WERI-Rb-1 (cell line): ENCODE data around the gene DCST1.

ENCODE experiments used
- DNase-seq: peaks from one replicate; pipeline ENCODE4 v3.0.0-alpha.2; 2020
- H3K27ac ChIP-seq: fragments of 250-450 bp; sonication (Bioruptor Pico); 2 replicates; pipeline ENCODE4 v1.5.1; 2020; ENCODE audit warnings: mild to moderate bottlenecking, moderate library complexity
- H3K27me3 ChIP-seq: fragments of 250-450 bp; sonication (Bioruptor Pico); 2 replicates; pipeline ENCODE4 v1.5.1; 2021; ENCODE audit warnings: mild to moderate bottlenecking, low read depth, moderate library complexity; ENCODE audit not compliant: insufficient read depth, severe bottlenecking
- H3K36me3 ChIP-seq: fragments of 250-450 bp; sonication (Bioruptor Pico); 2 replicates; pipeline ENCODE4 v1.5.1; 2020; ENCODE audit warnings: mild to moderate bottlenecking, moderate library complexity
- H3K4me3 ChIP-seq: 2 replicates; pipeline ENCODE4 v1.5.1; 2011; ENCODE audit warnings: low read depth, mild to moderate bottlenecking, control low read depth, low read length
- H3K9me3 ChIP-seq: fragments of 250-450 bp; sonication (Bioruptor Pico); 2 replicates; pipeline ENCODE4 v1.5.1; 2021; ENCODE audit warnings: mild to moderate bottlenecking, moderate library complexity; ENCODE audit not compliant: severe bottlenecking
- CTCF ChIP-seq: IDR thresholded peaks from 2 replicates; pipeline ENCODE4 v1.5.1; 2011; ENCODE audit warnings: low read depth, mild to moderate bottlenecking, control low read depth, inconsistent platforms, low read length

DCST1 gene

DNA sequence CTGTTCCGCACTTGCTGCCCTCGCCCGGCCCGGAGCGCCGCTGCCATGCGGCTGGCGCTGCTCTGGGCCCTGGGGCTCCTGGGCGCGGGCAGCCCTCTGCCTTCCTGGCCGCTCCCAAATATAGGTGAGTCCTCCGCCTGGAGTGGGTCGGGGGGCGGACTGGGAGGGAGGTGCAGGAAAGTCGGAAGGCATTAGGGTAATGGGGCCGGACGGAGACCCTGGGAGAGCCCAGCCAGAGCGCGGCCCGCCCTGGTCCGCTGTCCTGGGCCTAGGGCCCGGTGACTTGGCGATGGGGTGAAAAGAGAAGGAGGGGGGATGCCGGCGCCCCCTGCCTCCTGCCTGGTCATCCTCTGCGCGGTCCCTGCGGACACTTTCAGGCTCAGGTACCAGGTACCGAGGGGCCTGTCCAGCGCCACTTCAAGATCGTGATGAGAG is 17.7 kb downstream of the DCST1 start:
- Histone ChIP-seq H3K4me3 (peak overlapping the region; percentile 74), H3K36me3 (peaks cover 30% of the 10 kb centered on the region), H3K9me3 (no peaks in the 10 kb centered on the region), H3K27ac (peak overlapping the region; percentile 93), H3K27me3 (no peaks in the 10 kb centered on the region)
- TF ChIP-seq CTCF = peak; percentile 28; the same call in 1 of the 2 replicates
- DNase-seq = no peak

GRCh38 chr1:155051777-155052398 is 18.3 kb downstream of the DCST1 start:
- Histone ChIP-seq H3K4me3 (peak overlapping the region; percentile 74), H3K27ac (peak overlapping the region; percentile 93), H3K27me3 (no peaks in the 10 kb centered on the region), H3K36me3 (peaks cover 36% of the 10 kb centered on the region), H3K9me3 (no peaks in the 10 kb centered on the region)
- DNase-seq = peak; percentile 50
- TF ChIP-seq CTCF = no peak

DNA sequence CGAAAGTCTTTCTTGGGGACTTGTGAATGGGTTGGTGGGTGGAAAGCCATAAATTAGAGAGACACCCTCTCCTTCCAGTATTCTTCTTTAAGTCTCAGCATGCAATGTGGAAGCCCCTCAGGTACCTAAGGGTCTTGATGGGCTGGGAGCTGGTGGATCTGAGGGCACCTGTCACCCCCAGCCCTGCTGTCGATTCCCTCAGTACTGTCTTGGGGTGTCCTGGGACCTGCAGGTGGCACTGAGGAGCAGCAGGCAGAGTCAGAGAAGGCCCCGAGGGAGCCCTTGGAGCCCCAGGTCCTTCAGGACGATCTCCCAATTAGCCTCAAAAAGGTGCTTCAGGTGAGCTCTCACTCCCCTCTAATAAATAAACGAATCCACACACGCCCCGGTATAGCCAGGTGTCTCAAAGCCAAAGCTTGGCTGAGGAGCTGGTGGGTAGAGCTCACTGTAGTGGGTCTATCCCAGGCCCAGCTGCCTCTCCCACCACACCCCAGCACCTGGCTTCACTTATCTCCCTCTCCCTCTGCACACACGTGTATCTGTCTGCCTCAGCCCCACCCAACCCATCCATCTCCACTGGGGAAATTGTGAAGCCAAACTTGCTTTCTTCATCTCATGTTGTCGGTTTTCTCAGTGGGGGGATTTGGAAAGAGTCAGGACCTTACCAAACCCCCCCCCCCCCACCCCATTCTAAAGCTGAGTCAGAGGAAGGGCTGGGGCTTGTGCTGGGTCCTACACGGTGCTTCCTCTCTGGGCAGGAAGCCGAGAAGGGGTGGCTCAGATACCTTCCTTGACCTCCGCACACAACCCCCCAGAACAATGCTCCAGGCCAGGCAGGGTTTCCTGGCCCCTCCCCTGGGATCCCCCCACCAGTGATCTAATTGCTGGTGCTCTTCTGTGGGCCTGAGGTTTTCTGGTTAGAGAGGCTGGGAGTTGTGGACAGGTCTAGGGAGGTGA is 19.1 kb downstream of the DCST1 start:
- H3K27ac ChIP-seq = no peak overlapping the region
- DNase-seq = peak; percentile 67
- TF ChIP-seq CTCF = peak; percentile 73
- H3K36me3 ChIP-seq = peaks cover 44% of the 10 kb centered on the region
- no peak overlapping the region for H3K4me3 ChIP-seq
- H3K27me3 ChIP-seq = no peaks in the 10 kb centered on the region
- H3K9me3 ChIP-seq = no peaks in the 10 kb centered on the region

DNA sequence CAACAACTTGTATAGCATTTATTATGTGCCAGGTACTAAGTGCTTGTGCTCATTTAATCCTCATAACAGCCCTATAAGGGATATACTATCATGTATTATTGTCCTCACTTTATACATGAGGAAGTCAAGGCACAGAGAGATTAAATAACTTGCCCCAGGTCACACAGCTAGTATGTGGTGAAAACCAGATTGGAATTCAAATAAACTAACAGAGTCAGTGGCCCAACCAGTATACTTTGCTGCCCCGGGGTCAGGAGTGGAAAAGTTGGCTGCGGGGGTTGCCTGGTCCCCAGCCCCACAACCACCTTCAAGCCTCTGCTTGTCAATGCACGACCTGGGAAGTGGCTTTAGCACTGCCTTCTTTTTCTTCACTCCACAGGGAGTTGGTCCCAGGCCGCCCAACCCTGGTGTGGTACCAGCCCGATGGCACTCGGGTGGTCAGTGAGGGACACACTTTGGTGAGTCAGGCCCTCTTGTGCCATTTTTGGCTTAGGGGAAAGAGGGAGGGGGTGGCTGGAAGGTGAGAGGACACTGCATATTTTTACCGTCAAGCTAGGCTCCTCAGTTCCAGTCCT is 20.0 kb downstream of the DCST1 start:
- H3K4me3 ChIP-seq = no peak overlapping the region
- H3K36me3 ChIP-seq = peaks cover 53% of the 10 kb centered on the region
- no peaks in the 10 kb centered on the region for H3K9me3 ChIP-seq
- DNase-seq = no peak
- TF ChIP-seq CTCF = no peak
- H3K27ac ChIP-seq = no peak overlapping the region
- no peaks in the 10 kb centered on the region for H3K27me3 ChIP-seq

- H3K36me3 ChIP-seq = peaks cover 76% of the 10 kb centered on the region
- H3K27me3 ChIP-seq = no peaks in the 10 kb centered on the region
- no peaks in the 10 kb centered on the region for H3K9me3 ChIP-seq
- no peak for DNase-seq
- no peak overlapping the region for H3K27ac ChIP-seq
- no peak overlapping the region for H3K4me3 ChIP-seq
- TF ChIP-seq CTCF = no peak
Measured at GRCh38 chr1:155057104-155057503, 23.5 kb downstream of the DCST1 start.
